GM18909 (cell line): Measurements from ENCODE around the gene VMO1.

ENCODE experiments used
- ATAC-seq: cut with Tn5 transposase; IDR thresholded peaks from one replicate; pipeline ENCODE4 v1.9.1; 2021; ENCODE audit warnings: mild to moderate bottlenecking; ENCODE audit not compliant: unreplicated experiment, poor library complexity

Gene VMO1, protein sequence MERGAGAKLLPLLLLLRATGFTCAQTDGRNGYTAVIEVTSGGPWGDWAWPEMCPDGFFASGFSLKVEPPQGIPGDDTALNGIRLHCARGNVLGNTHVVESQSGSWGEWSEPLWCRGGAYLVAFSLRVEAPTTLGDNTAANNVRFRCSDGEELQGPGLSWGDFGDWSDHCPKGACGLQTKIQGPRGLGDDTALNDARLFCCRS

DNA sequence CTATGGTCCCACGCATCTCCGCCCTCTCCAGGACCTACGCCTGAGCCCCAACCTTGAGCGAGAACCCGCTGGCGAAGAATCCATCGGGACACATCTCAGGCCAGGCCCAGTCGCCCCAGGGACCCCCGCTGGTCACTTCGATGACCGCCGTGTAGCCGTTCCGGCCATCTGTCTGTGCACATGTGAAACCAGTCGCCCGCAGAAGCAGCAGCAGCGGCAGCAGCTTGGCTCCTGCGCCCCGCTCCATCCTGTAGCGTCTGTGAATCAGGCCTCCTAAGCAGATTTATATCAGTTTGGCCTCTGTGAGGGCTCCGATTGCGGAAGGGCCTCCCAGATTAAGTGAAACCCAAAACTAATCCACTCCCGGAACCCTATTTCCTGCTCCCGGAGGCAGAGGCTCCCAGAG is at the start of gene VMO1:
TSS of gene VMO1 (minus strand) at position 259 of the 406 bp plus-strand sequence. CDS start at position 247, 12 bp downstream.
- no peak for ATAC-seq

DNA sequence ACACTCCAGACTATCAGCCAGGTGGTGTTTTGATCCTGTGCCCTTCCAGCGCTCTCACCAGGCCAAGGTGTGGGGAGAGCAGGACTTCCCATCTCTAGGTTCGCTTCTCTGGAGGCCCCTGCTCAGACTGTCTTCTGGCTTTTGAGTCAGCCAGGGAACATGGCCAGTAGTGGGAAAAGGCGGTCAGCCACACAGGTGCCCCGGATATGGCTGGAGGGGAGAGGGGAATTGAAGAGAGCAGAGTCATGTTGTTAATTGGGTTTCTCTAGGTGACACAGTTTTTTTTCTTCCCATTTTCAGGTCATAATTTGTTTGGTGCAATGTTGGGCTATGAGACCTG is 48.5 kb upstream of the VMO1 start:
- ATAC-seq: no peak

DNA sequence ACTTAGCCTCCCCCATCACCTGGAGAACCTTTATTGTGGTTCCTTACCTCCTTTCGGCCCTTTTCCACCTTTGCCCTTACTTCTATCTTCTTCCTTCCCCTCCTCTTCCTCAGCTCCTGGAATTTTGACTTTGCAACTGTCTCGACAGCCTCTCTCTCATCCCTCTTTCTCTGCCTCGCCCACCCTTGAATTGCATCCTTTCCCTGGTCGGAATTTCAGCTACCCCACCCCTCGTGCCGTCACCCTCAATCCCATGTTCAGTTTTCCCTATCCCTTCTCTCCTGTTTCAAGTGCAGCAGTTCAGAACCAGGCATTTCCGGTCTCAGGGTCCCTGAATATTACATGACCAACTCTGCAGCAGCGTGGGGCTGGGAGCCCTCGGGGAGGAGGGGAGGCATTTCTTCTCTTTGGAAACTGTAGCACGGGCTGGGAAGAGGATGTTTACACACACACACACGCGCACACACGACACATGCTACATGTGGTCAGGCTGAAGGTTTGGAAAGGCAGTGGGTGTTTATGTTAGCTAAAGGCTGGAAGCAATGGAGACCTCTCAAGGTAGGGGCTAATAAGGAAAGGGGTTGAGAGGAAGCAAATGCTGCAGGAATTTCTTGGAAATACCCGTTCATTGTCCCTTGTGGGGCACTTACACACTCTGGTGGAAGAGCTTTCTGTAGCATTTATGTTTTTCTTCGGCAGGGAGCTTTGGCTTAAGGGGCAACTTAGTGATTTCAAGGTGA is 47.9 kb upstream of the VMO1 start:
- no peak for ATAC-seq

DNA sequence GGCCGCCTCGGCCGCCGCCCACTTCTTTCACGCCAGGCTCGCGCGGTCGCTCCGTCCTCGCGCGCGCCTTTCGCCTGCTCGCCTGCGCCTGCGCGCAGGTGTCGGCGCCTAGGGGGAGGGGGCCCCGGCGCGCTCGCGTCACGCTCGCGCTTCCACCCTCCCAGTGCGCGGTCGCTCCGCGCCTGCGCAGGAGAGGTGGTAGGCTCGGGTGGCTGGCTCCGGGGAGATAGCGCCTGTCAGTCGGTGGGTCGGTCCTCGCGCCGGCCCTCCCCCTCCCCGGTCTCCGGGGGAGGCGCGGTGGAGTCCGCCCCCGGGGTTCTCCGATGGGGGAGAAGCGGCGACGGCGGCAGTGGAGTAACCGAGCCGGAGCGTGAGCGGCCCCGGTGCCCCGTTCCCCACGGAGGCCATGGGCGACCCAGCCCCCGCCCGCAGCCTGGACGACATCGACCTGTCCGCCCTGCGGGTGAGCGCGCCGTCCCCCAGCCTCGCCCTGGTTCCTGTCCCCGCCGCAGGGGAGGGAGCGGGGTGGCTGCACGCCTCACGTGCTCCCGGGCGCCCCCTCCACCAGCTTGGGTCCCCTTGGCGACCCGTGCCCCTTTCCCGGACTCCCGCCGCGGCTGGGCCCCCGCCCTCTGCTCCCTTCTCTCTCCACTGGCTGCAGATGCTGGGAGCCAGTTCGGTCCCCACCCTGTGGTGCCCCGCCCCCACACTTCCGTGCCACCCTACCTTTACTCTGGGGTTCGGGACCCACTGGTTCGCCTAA is 47.2 kb upstream of the VMO1 start, which contains the start of gene MINK1:
TSS of gene MINK1 (plus strand) at position 163 of the 763 bp plus-strand sequence. CDS start at position 407, 244 bp downstream.
- ATAC-seq: peak; percentile 91

DNA sequence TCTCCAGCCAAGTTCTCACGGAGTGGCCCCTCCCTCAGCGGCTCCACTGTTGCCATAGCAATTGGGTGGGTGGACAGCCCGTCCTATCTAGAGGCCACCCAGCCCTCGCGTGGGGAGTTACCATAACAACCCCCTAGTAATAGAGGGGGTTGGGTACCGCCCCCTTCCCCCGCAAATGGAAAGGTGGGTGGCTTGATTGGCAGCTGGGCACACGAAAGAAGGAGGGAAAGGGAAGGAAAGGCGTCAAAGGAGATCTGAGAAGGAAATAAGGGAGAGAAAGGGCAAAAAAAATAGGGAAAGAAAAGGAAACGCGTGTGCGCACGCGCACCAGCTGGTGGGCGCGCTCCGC is 46.6 kb upstream of the VMO1 start:
- peak; percentile 12 for ATAC-seq

DNA sequence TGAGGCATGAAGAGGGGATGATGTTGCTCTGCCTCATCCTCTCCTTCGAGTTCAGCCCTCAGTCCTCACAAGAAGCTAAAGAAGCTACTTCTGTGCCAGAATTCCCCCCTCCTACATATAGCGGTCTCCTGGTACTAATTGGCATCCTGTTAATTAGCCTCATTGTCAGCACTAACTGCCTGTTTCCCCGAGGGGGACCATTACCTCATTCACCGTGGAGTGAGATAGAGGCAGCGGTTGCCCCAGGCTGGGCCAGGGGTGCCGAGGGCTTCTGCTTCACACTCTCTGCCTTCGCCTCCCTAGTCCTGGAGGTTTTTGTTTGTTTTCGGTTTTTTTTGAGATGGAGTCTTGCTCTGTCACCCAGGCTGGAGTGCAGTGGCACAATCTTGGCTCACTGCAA is 41.2 kb upstream of the VMO1 start:
- ATAC-seq: no peak

DNA sequence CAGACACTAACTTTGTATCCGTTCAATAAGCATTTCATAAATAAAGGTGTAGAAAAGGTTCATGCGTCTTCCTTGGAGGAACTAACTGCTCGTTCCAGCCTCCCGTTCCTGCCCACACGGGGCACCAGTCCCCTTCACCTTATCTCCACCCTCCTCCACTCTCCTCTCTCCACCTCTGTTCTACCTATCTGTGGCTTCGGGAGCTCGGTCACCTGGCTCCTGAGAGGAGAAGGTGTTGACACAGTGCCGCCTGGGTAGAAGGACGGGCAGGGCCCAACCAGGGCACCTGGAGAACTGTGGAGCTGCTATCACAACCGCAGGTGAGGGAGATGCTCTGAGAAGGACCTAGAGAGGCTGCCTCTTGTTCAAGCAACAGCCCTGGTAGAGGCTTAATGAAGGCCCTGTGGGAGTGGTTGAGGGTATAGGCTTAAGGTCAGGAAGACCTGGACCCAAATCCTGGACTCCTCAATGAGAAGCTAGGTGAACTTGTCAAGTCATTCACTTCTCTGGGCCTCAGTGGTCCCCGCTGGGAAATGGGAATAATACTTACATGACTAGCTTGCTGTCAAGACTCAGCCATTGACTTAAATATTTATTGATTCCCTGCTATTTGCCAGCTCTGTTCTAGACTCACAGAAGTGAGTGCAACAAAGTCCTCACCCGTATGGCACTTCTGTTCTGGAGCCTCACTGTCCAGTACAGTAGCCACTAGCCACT is 37.4 kb upstream of the VMO1 start:
- ATAC-seq: no peak

DNA sequence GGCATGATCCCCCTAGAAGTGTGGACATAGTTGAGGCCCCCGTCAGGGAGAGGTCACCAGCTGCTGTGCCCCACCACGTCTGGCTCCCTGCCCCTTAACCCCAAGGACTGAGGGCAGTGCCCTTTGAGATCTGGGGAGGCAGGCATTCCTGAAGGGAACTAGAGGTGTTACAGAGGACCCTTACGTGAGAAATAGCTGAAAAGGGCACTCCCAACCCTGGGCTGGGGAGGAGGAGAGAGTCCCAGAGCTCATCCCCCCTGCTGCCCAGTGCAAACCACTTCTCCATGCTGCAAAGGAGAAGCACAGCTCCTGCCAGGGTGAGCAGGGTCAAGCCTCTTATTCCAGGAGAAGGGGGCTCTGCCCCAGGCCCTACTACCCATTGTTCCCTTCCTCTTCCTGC is 36.7 kb upstream of the VMO1 start:
- ATAC-seq: no peak

DNA sequence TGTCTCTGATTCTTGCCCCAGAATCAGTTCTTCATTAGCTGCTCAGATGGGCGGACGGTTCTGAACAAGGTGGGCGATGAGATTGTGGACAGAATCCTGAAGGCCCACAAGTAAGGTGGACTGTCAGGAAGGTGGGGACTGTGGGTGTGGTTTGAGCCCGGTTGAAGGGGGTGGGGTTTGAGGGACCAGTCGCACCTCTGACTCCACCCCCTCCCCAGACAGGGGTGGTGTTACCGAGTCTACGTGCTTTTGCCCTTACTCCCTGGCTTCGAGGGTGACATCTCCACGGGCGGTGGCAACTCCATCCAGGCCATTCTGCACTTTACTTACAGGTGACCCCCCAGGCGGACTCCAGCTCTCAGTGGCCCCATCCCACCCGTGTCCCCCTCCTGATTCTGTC is 32.1 kb upstream of the VMO1 start:
- no peak for ATAC-seq

DNA sequence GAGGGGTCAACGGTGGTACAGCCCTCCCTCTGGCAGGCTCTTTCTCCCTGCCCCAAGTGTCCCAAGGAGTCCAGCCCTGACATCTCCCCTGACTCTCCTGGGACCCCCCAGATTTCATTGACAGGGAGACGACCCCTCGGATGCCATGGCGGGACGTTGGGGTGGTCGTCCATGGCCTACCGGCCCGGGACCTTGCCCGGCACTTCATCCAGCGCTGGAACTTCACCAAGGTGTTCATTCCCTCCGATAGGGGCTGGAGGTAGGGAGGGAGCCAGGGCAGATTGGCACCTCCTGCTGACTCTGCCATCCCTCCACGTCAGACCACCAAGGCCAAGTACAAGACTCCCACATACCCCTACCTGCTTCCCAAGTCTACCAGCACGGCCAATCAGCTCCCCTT is 30.7 kb upstream of the VMO1 start:
- ATAC-seq: no peak

DNA sequence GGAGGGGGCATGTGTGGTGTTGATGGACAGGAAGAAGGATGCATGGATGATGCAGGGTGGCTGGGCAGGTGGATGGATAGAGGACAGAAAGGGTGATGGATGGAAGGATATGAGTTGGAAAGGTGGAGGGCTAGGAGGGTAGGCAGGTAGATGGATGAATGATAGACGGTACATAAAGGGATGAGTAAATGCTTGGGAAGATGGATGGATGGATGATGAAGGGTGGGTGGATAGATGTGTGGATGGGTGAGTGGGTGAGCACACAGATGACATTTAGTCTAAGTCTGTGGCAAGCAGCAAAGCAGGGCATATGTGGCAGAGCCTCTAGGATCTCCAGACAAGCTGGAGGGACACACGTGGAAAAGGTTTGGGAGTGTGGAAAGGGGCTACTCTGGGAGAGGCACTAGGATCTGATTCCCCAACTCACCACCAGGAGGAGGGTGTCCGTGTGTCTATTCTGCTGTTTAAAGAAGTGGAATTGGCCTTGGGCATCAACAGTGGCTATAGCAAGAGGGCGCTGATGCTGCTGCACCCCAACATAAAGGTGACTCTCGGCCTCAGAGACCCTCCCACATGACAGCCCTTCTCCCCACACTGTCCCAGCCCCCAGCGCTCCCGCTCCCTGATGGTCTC is 29.0 kb upstream of the VMO1 start:
- ATAC-seq: no peak

DNA sequence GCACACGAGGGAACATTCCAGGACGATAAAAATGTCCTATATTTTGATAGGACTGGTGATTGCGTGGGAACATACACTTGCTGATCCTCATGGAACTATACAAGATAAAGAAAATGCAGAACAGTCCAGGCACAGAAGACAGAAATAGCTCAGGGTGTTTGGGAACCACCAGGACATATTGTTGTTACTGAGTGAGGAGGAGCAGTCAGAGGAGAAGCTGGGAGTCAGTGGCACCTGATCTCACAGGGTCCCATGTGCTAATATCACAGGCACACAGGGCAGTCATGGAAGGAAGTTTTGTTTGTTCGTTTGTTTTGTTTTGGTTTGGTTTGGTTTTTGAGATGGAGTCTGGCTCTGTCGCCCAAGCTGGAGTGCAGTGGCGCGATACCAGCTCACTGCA is 26.5 kb upstream of the VMO1 start:
- no peak for ATAC-seq

DNA sequence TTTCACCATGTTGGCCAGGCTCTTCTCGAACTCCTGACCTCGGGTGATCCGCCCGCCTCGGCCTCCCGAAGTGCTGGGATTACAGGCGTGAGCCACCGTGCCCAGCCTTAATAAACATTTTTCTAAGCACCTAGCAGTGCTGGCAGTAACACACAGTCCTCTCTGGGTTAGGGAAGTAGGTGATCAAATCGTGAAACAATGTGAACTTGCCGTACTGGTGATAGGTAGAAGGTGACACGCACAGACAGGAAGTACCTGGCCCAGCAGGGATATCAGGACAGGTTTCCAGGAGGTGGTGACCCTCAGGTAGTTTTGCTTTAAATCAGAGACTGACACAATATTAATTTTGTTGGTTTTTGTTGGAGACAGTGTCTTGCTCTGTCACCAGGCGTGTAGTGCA is 25.3 kb upstream of the VMO1 start:
- no peak for ATAC-seq

DNA sequence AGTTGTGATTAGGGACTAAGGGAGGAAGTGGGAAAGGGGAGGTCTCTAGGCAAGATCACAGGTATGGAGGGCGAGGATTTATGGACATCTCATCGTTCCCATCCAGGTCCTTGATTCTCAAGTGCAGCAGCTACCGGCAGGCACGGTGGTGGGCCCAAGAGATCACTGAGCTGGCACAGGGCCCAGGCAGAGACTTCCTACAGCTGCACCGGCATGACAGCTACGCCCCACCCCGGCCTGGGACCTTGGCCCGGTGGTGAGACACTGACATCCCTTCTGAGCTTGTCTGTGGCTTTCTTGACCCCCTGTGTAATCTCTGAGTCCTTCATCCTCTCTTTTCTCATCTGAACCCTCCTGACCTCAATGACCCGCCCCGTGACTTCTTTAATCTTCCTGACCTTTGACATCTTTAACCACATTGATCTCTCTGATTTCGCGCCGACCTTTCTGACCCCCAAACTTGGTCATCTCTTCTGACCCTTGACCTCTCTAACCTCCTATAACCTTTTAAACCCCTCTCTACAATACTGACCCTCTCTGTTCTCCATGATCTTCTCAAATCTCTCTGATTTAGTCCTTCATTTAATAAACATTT is 24.6 kb upstream of the VMO1 start:
- no peak for ATAC-seq

DNA sequence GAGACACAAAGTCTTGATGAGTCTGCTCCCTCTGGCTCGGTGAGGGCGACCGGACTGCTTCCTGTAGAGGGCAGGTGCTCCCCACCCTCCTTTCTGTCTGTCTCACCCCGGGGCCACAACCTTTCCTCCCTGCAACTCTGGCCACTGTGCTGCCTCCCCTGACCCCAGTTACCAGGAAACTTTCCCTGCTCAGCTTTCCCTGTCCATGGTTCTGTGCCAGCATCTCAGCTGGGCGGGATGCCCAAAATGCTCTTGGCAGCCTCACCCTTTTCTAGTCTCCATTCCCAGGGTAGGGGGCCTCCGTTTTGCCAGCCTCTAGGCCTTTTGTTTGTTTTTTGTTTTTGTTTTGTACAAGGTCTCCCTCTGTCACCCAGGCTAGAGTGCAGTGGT is 22.2 kb upstream of the VMO1 start:
- ATAC-seq: no peak

DNA sequence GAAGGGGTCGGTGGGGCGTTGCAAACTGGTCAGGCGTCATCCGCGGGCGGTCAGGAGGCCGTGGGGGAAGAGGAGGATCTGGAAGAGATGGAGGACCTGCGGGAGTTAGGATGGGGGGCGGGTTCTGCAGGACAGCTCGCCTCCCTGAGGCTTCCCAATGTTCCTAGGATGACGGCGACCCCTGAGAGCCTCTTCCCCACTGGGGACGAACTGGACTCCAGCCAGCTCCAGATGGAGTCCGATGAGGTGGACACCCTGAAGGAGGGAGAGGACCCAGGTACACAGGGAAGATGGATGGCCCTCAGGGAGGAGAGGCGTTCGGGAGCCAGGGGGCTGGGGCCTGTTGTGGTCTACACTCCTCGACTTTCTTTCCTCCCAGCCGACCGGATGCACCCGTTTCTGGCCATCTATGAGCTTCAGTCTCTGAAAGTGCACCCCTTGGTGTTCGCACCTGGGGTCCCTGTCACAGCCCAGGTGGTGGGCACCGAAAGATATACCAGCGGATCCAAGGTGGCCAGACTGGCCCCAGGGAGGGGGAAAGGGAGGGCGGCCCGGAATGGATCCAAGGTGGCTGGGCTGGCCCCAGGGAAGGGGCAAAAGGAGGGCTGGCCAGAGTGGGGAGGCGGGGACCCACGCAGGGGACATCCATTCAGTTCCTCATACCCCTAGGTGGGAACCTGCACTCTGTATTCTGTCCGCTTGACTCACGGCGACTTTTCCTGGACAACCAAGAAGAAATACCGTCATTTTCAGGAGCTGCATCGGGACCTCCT is 21.6 kb upstream of the VMO1 start:
- ATAC-seq: no peak

DNA sequence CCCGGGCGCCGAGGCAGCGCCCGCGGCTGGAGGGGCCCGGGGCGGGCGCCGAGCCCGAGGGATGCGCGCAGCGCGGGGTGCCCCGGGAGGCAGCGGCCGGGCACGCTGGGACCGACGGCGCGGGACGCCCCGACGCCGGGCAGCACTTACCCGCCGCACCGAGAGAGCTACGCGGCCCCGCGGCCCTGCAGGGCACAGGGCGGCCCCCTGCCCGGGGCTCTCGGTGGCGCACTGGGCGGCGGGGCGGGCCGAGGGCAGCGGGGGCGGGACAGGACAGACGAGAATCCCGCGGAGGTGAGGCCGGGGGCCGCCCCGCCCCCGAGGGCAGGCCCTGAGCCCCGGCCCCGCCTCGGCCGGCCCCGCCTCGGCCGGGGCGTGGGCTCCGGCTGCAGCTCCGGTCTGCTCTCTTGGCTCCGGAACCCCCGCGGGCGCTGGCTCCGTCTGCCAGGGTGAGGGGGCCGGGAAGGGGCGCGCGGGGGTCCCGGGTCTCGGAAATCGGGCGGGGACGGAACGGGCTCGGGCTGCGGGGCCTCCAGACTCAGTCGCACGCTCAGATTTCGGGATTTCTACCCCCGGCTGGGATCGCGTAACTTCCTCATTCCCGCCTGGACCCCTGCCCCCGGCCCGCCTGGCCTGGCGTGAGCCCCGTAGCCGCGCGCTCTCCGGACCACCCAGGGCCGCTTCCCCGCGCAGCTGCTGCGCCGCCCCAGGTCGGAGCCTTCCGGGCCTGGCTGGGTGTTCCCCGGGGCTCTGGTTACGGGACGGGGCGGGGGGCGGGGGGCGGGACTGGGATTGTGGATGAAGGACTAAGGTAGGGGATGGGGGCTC is 20.8 kb upstream of the VMO1 start, which contains the start of gene PLD2:
TSS of gene PLD2 (plus strand) at position 376 of the 828 bp plus-strand sequence. CDS start 621 bp downstream, outside the sequence.
- peak; percentile 91 for ATAC-seq

DNA sequence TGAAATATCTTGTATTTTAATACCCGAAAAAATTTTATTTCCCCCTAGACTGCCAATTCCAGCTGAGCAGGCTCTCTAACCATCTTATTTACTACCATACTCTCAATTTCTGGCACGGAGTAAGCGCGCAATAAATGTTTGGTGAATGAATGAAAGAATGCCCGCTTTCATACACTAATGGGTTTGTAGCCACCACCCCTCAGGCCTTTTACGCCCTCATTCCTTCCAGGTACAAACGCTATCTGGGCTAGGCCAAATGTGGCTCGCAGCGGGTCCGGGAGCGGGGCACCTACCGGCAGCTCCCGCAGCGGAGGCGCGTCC is 20.3 kb upstream of the VMO1 start:
- ATAC-seq: no peak

DNA sequence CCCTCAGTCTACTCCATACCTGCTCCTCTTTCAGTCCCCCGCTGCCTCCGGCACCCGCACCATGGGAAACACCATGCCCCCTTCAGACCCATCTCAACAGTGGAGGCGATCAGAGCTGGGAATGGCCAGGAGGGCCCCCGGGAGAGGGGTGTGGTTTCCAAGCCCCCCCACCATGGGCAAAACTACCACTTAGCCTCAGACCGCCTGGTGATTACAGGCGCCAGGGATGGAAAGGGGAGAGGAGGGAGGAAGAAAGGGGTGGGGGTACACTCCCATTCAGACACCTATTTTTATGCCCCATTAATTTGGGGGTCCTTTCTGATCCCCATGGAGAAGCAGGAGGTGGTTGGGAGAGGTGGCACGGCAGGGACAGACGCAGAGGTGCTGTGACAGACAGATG is 16.1 kb upstream of the VMO1 start, which contains the start of gene C17orf114:
TSS of gene C17orf114 (minus strand) at position 101 of the 400 bp plus-strand sequence.
- ATAC-seq: no peak
